Measurements from ENCODE around the gene APBA1. TPM values are rescaled to one million over a fixed set of nuclear protein-coding genes. Genes with fewer than 3 reads are reported as not detected.

APBA1 gene
- polyA plus RNA-seq, 10 donors, result 6.0 to 12.0 (median 7.6) TPM

- peak in 1 of 3 donors; percentile 51 for DNase-seq
Observed at GRCh38 chr9:69579760-69580581, 92.2 kb downstream of the APBA1 start.

GRCh38 chr9:69579032-69579758 lies 93.0 kb downstream of the APBA1 start:
- DNase-seq, result no peak

- DNase-seq, result peak; percentile 45 to 75 (median 56)
Observed at GRCh38 chr9:69578026-69578425, 94.1 kb downstream of the APBA1 start.

GRCh38 chr9:69577123-69577522 lies 95.0 kb downstream of the APBA1 start:
- DNase-seq, result no peak

GRCh38 chr9:69574057-69574456 lies 98.1 kb downstream of the APBA1 start:
- DNase-seq, result no peak

GRCh38 chr9:69573651-69574050 lies 98.5 kb downstream of the APBA1 start:
- DNase-seq, result peak; percentile 52 to 76 (median 73)

- DNase-seq, result no peak
Observed at GRCh38 chr9:69572611-69573010, 99.6 kb downstream of the APBA1 start.

- no peak for DNase-seq
Observed at GRCh38 chr9:69571032-69571431, 101.1 kb downstream of the APBA1 start.

- peak in 1 of 3 donors; percentile 78 for DNase-seq
Observed at GRCh38 chr9:69569738-69570451, 102.3 kb downstream of the APBA1 start.

GRCh38 chr9:69564557-69564956 lies 107.6 kb downstream of the APBA1 start:
- DNase-seq, result peak in 2 of 3 donors; percentile 25 to 40

- DNase-seq, result no peak
Observed at GRCh38 chr9:69559126-69559525, 113.0 kb downstream of the APBA1 start.

GRCh38 chr9:69556707-69557106 lies 115.5 kb downstream of the APBA1 start:
- DNase-seq, result no peak

- no peak for DNase-seq
Observed at GRCh38 chr9:69555802-69556201, 116.4 kb downstream of the APBA1 start.

GRCh38 chr9:69554945-69555344 lies 117.2 kb downstream of the APBA1 start:
- peak; percentile 34 to 81 (median 68) for DNase-seq

GRCh38 chr9:69549310-69550202 lies 122.6 kb downstream of the APBA1 start:
- DNase-seq, result peak in 1 of 3 donors; percentile 51

- DNase-seq, result no peak
Observed at GRCh38 chr9:69548681-69549080, 123.5 kb downstream of the APBA1 start.

GRCh38 chr9:69546265-69546664 lies 125.9 kb downstream of the APBA1 start:
- no peak for DNase-seq

GRCh38 chr9:69542942-69543704 lies 129.0 kb downstream of the APBA1 start:
- peak in 2 of 3 donors; percentile 17 to 48 for DNase-seq

- no peak for DNase-seq
Observed at GRCh38 chr9:69542058-69542457, 130.1 kb downstream of the APBA1 start.

- DNase-seq, result no peak
Observed at GRCh38 chr9:69535911-69536310, 136.3 kb downstream of the APBA1 start.

Measured in muscle of back (tissue), 11 donors.